Vagina (tissue), 2 donors: ENCODE measurements around the gene TAF7L.
"Not testable (repeated sequence)": the region's sequence is repeated elsewhere in the genome, so short reads cannot be mapped to it uniquely, and the experiment has no call there.

Experiments used
- POLR2A ChIP-seq, 2 donors: fragments of 450-650 bp; IDR thresholded peaks; one replicate each; pipeline ENCODE4 v1.6.1; 2017; ENCODE audit warnings: antibody characterized with exemption in 2 of 2, mild to moderate bottlenecking in 2 of 2, moderate library complexity in 2 of 2
- POLR2AphosphoS5 ChIP-seq, 2 donors: sonication (generic); formaldehyde crosslinking; IDR thresholded peaks; one replicate each; pipeline ENCODE4 v1.9.0; 2017; ENCODE audit warnings: antibody characterized with exemption in 2 of 2, mild to moderate bottlenecking in 2 of 2, low read depth in 1 of 2; ENCODE audit not compliant: insufficient read depth in 1 of 2
- TF ChIP-seq, protein P1 (sequence below), 3 experiments: fragments of 450-650 bp in 2 of 3; fragments of 200-600 bp in 1 of 3; sonication (generic) in 1 of 3; IDR thresholded peaks; one replicate each; pipeline ENCODE4 v1.5.1; 2017 to 2019; ENCODE audit warnings: antibody characterized with exemption in 3 of 3, mild to moderate bottlenecking in 2 of 3, moderate library complexity in 2 of 3

DNA sequence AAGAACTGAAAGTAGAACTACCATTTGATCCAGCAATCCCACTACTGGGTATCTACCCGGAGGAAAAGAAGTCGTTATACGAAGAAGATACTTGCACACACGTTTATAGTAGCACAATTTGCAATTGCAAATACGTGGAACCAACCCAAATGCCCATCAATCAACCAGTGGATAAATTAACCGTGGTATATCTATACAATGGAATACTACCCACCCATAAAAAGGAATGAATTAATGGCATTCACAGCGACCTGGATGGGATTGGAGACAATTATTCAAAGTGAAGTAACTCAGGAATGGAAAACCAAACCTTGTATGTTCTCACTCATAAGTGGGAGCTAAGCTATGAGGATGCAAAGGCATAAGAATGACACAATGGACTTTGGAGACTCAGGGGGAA is 43.2 kb upstream of the TAF7L start:
- TF ChIP-seq POLR2A (IDR thresholded peaks at IDR 0.05); POLR2AphosphoS5 (IDR thresholded peaks at IDR 0.05; ENCODE audit: insufficient read depth in 1 of 2, low read depth in 1 of 2): not testable (repeated sequence)
- TF ChIP-seq, protein P1, sequence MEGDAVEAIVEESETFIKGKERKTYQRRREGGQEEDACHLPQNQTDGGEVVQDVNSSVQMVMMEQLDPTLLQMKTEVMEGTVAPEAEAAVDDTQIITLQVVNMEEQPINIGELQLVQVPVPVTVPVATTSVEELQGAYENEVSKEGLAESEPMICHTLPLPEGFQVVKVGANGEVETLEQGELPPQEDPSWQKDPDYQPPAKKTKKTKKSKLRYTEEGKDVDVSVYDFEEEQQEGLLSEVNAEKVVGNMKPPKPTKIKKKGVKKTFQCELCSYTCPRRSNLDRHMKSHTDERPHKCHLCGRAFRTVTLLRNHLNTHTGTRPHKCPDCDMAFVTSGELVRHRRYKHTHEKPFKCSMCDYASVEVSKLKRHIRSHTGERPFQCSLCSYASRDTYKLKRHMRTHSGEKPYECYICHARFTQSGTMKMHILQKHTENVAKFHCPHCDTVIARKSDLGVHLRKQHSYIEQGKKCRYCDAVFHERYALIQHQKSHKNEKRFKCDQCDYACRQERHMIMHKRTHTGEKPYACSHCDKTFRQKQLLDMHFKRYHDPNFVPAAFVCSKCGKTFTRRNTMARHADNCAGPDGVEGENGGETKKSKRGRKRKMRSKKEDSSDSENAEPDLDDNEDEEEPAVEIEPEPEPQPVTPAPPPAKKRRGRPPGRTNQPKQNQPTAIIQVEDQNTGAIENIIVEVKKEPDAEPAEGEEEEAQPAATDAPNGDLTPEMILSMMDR (IDR thresholded peaks at IDR 0.05), result not testable (repeated sequence)
